GM18520 (cell line): ENCODE results near the gene STAP2.
"Not testable (repeated sequence)": the region's sequence is repeated elsewhere in the genome, so short reads cannot be mapped to it uniquely, and the experiment has no call there.

Experiments
- ATAC-seq: cut with Tn5 transposase; IDR thresholded peaks from one replicate; pipeline ENCODE4 v1.9.1; 2021; ENCODE audit not compliant: unreplicated experiment

STAP2 gene

DNA sequence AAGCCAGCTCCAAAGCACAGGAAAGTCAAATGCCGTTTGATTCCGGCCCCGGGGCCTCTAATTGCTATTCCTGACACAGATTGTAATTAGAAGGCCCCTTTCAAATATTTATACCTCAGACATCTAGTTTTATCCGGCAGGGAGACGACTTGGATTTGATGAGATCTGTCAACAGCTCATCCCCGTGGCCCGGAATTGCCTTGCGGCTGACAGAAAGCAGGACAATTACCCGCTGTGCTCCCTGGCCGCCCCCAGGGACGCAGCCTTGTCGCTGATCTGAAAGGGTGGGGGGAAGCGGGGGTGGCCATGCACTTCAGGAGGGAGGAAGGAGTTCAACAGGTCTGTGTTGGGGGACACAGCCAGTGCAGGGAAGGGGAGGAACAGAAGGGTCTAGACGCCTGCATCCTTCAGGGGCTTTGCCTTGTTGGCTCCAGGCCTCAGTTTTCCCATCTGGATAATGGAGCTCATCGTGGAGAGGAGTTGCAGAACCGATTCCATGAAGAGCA lies 61.4 kb downstream of the STAP2 start:
- ATAC-seq, result no peak

DNA sequence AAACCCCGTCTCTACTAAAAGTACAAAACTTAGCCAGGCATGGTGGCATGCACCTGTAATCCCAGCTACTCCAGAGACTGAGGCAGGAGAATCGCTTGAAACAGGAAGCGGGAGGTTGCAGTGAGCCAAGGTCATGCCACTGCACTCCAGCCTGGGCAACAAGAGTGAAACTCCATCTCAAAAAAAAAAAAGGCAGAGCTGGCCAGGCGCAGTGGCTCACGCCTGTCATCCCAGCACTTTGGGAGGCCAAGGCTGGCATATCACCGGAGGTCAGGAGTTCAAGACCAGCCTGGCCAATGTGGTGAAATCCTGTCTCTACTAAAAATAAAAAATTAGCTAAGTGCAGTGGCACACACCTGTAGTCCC lies 64.3 kb downstream of the STAP2 start:
- ATAC-seq, result not testable (repeated sequence)
